Activated CD4-positive, alpha-beta T cell treated with anti-CD3 and anti-CD28 coated beads, Interleukin-2, amount 10 ng/mL, durations not matched to agents 7 days and 5 days (primary cell): ENCODE data around the gene TPK1. TPM values are rescaled to one million over a fixed set of nuclear protein-coding genes. Genes with fewer than 3 reads are reported as not detected.

Experiments used
- CTCF ChIA-PET: fragments of 350-600 bp; sonication (Branson Sonifier 250); formaldehyde crosslinking; loops from one replicate; lab custom pipeline; 2021; ENCODE audit warnings: antibody characterized with exemption; lab: Charles Lee
- POLR2A ChIA-PET: fragments of 350-600 bp; sonication (Branson Sonifier 250); formaldehyde crosslinking; loops from one replicate; lab custom pipeline; 2021; ENCODE audit warnings: antibody characterized with exemption; lab: Charles Lee
- DNase-seq: peaks from one replicate; pipeline ENCODE4 v3.0.0-alpha.2; 2020
- H3K27ac Mint-ChIP-seq: one replicate; pipeline ENCODE4 v1.8.0; 2021; ENCODE audit warnings: mild to moderate bottlenecking, moderate library complexity, mixed read lengths
- H3K27me3 Mint-ChIP-seq: one replicate; pipeline ENCODE4 v1.8.0; 2021; ENCODE audit warnings: mixed read lengths
- H3K36me3 Mint-ChIP-seq: one replicate; pipeline ENCODE4 v1.8.0; 2021; ENCODE audit warnings: low read depth, mixed read lengths
- H3K4me1 Mint-ChIP-seq: one replicate; pipeline ENCODE4 v1.8.0; 2021; ENCODE audit warnings: mixed read lengths
- H3K4me3 Mint-ChIP-seq: one replicate; pipeline ENCODE4 v1.8.0; 2021; ENCODE audit warnings: mild to moderate bottlenecking, moderate library complexity, mixed read lengths
- H3K9me3 Mint-ChIP-seq: one replicate; pipeline ENCODE4 v1.8.0; 2021; ENCODE audit warnings: mixed read lengths
- total RNA-seq, 2 experiments: library from RNA; stranded (reverse); gene quantifications; one replicate each; pipeline ENCODE4 v1.2.3, GENCODE V29; 2021

The TPK1 gene
- total RNA-seq, 2 experiments from 2014 or later, result 11.8 to 13.2 TPM

- H3K4me1 Mint-ChIP-seq, result no peaks in the 10 kb centered on the region
- no peaks in the 10 kb centered on the region for H3K27me3 Mint-ChIP-seq
- H3K27ac Mint-ChIP-seq, result no peak overlapping the region
- no peak for DNase-seq
- ChIA-PET CTCF (no interaction called here), POLR2A (no interaction called here)
- no peak overlapping the region for H3K4me3 Mint-ChIP-seq
- H3K9me3 Mint-ChIP-seq, result no peaks in the 10 kb centered on the region
- no peaks in the 10 kb centered on the region for H3K36me3 Mint-ChIP-seq
Measured at GRCh38 chr7:144674550-144674949, 161.3 kb downstream of the TPK1 start.

- H3K27ac Mint-ChIP-seq, result no peak overlapping the region
- no peaks in the 10 kb centered on the region for H3K4me1 Mint-ChIP-seq
- H3K4me3 Mint-ChIP-seq, result no peak overlapping the region
- no peaks in the 10 kb centered on the region for H3K9me3 Mint-ChIP-seq
- ChIA-PET CTCF (no interaction called here), POLR2A (no interaction called here)
- H3K36me3 Mint-ChIP-seq, result no peaks in the 10 kb centered on the region
- no peak for DNase-seq
- H3K27me3 Mint-ChIP-seq, result no peaks in the 10 kb centered on the region
Measured at GRCh38 chr7:144672869-144673268, 163.0 kb downstream of the TPK1 start.

- no peak overlapping the region for H3K4me3 Mint-ChIP-seq
- H3K36me3 Mint-ChIP-seq, result no peaks in the 10 kb centered on the region
- no peaks in the 10 kb centered on the region for H3K4me1 Mint-ChIP-seq
- ChIA-PET POLR2A (no interaction called here), CTCF (no interaction called here)
- H3K9me3 Mint-ChIP-seq, result no peaks in the 10 kb centered on the region
- no peak overlapping the region for H3K27ac Mint-ChIP-seq
- no peaks in the 10 kb centered on the region for H3K27me3 Mint-ChIP-seq
- DNase-seq, result no peak
Measured at GRCh38 chr7:144671429-144671828, 164.4 kb downstream of the TPK1 start.

GRCh38 chr7:144670218-144670617 is 165.6 kb downstream of the TPK1 start:
- CTCF ChIA-PET, result interaction anchor here (1.2 kb wide), 1 partner anchor 16 kb away, joined by 3 read pairs; no protein-coding TSS in a partner anchor
- POLR2A ChIA-PET, result no interaction called here
- H3K4me1 Mint-ChIP-seq, result no peaks in the 10 kb centered on the region

GRCh38 chr7:144668503-144668902 is 167.3 kb downstream of the TPK1 start:
- no peaks in the 10 kb centered on the region for H3K9me3 Mint-ChIP-seq
- ChIA-PET POLR2A (no interaction called here), CTCF (no interaction called here)
- H3K4me1 Mint-ChIP-seq, result no peaks in the 10 kb centered on the region
- H3K36me3 Mint-ChIP-seq, result no peaks in the 10 kb centered on the region
- DNase-seq, result no peak
- H3K27me3 Mint-ChIP-seq, result no peaks in the 10 kb centered on the region
- H3K4me3 Mint-ChIP-seq, result no peak overlapping the region
- H3K27ac Mint-ChIP-seq, result no peak overlapping the region

More at GRCh38 chr7:144670218-144670617, 165.6 kb downstream of the TPK1 start:
- no peaks in the 10 kb centered on the region for H3K9me3 Mint-ChIP-seq
- H3K27ac Mint-ChIP-seq, result no peak overlapping the region
- H3K27me3 Mint-ChIP-seq, result no peaks in the 10 kb centered on the region
- H3K4me3 Mint-ChIP-seq, result no peak overlapping the region
- no peak for DNase-seq
- H3K36me3 Mint-ChIP-seq, result no peaks in the 10 kb centered on the region

GRCh38 chr7:144665689-144666381 is 170.0 kb downstream of the TPK1 start:
- Mint-ChIP-seq H3K4me1 (no peaks in the 10 kb centered on the region), H3K27ac (no peak overlapping the region), H3K4me3 (no peak overlapping the region), H3K9me3 (no peaks in the 10 kb centered on the region), H3K36me3 (no peaks in the 10 kb centered on the region), H3K27me3 (no peaks in the 10 kb centered on the region)
- DNase-seq, result no peak
- ChIA-PET CTCF (interaction anchor here (0.7 kb wide), 1 partner anchor 303 kb away, joined by 3 read pairs; no protein-coding TSS in a partner anchor), POLR2A (no interaction called here)

- POLR2A ChIA-PET, result no interaction called here
- DNase-seq, result no peak
- Mint-ChIP-seq H3K9me3 (no peaks in the 10 kb centered on the region), H3K27me3 (no peaks in the 10 kb centered on the region), H3K4me3 (no peak overlapping the region), H3K4me1 (no peaks in the 10 kb centered on the region), H3K36me3 (no peaks in the 10 kb centered on the region), H3K27ac (no peak overlapping the region)
- CTCF ChIA-PET, result no interaction called here
Measured at GRCh38 chr7:144659211-144659610, 176.6 kb downstream of the TPK1 start.

- ChIA-PET POLR2A (no interaction called here), CTCF (no interaction called here)
- Mint-ChIP-seq H3K27ac (no peak overlapping the region), H3K4me3 (no peak overlapping the region), H3K27me3 (no peaks in the 10 kb centered on the region), H3K9me3 (no peaks in the 10 kb centered on the region), H3K4me1 (peaks cover 4% of the 10 kb centered on the region), H3K36me3 (no peaks in the 10 kb centered on the region)
- no peak for DNase-seq
Measured at GRCh38 chr7:144656965-144657517, 178.8 kb downstream of the TPK1 start.

GRCh38 chr7:144653449-144653848 is 182.4 kb downstream of the TPK1 start:
- Mint-ChIP-seq H3K4me3 (no peak overlapping the region), H3K4me1 (peaks cover 4% of the 10 kb centered on the region), H3K27ac (no peak overlapping the region), H3K36me3 (no peaks in the 10 kb centered on the region), H3K27me3 (no peaks in the 10 kb centered on the region), H3K9me3 (peaks cover 7% of the 10 kb centered on the region)
- ChIA-PET POLR2A (no interaction called here), CTCF (no interaction called here)
- DNase-seq, result no peak

GRCh38 chr7:144650439-144650838 is 185.4 kb downstream of the TPK1 start:
- CTCF ChIA-PET, result no interaction called here
- Mint-ChIP-seq H3K4me3 (no peak overlapping the region), H3K27me3 (no peaks in the 10 kb centered on the region), H3K4me1 (peaks cover 4% of the 10 kb centered on the region), H3K36me3 (no peaks in the 10 kb centered on the region), H3K27ac (no peak overlapping the region), H3K9me3 (peaks cover 11% of the 10 kb centered on the region)
- POLR2A ChIA-PET, result no interaction called here
- no peak for DNase-seq

- DNase-seq, result no peak
- no peak overlapping the region for H3K27ac Mint-ChIP-seq
- H3K4me3 Mint-ChIP-seq, result no peak overlapping the region
- H3K9me3 Mint-ChIP-seq, result peaks cover 11% of the 10 kb centered on the region
- peaks cover 4% of the 10 kb centered on the region for H3K4me1 Mint-ChIP-seq
- no peaks in the 10 kb centered on the region for H3K36me3 Mint-ChIP-seq
- H3K27me3 Mint-ChIP-seq, result no peaks in the 10 kb centered on the region
- CTCF ChIA-PET, result no interaction called here
- POLR2A ChIA-PET, result no interaction called here
Measured at GRCh38 chr7:144649120-144649519, 186.7 kb downstream of the TPK1 start.

- no peaks in the 10 kb centered on the region for H3K4me1 Mint-ChIP-seq
- no peaks in the 10 kb centered on the region for H3K9me3 Mint-ChIP-seq
- H3K4me3 Mint-ChIP-seq, result no peak overlapping the region
- DNase-seq, result no peak
- no peaks in the 10 kb centered on the region for H3K27me3 Mint-ChIP-seq
- no peak overlapping the region for H3K27ac Mint-ChIP-seq
- H3K36me3 Mint-ChIP-seq, result no peaks in the 10 kb centered on the region
- ChIA-PET POLR2A (no interaction called here), CTCF (no interaction called here)
Measured at GRCh38 chr7:144641389-144642044, 194.3 kb downstream of the TPK1 start.

- POLR2A ChIA-PET, result no interaction called here
- H3K27ac Mint-ChIP-seq, result no peak overlapping the region
- no peaks in the 10 kb centered on the region for H3K36me3 Mint-ChIP-seq
- DNase-seq, result no peak
- H3K4me3 Mint-ChIP-seq, result no peak overlapping the region
- H3K9me3 Mint-ChIP-seq, result peaks cover 9% of the 10 kb centered on the region
- H3K4me1 Mint-ChIP-seq, result no peaks in the 10 kb centered on the region
- no peaks in the 10 kb centered on the region for H3K27me3 Mint-ChIP-seq
- CTCF ChIA-PET, result no interaction called here
Measured at GRCh38 chr7:144632724-144633123, 203.1 kb downstream of the TPK1 start.
